Measurements from ENCODE around the gene TMTC1. TPM values are rescaled to one million over a fixed set of nuclear protein-coding genes. Genes with fewer than 3 reads are reported as not detected.

Gene TMTC1
- polyA plus RNA-seq, 1 donor (not counting 4 experiments of a cell fraction or from before 2014, with no cell fraction given) = 3.7 TPM

DNA sequence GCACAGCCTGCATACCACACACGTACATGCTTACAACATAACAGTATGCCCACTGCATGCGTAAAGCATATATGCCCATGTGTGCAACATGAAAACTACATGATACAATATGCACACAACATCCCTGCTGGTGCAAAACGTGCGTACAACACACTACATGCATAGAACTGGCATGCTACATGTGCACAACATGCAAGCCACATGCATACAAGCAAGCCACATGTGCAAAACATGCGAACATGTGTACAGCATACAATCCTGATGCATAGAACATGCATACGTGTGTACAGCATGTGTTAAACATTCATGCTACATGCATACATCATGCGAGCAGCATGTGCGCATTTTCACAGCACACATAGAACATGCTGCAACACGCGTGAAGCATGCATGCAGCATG lies 8.4 kb upstream of the TMTC1 start:
- dilution Hi-C loops (cut with MboI; ENCODE audit: extremely low pct_ligation_motif_present, low sequenced_read_pairs) = no loop called here
- H3K27me3 ChIP-seq (ENCODE audit: control insufficient read depth, extremely low read depth, insufficient read depth, low read length) = no peaks in the 10 kb centered on the region
- no peaks in the 10 kb centered on the region for H3K9me1 ChIP-seq (ENCODE audit: control insufficient read depth, extremely low read depth, insufficient read depth, low read length)
- peaks cover 6% of the 10 kb centered on the region for H3K4me1 ChIP-seq (ENCODE audit: control insufficient read depth, extremely low read depth, insufficient read depth, low read length)
- no peak for TF ChIP-seq EZH2 (IDR thresholded peaks at IDR 0.05; ENCODE audit: low read length)
- TF ChIP-seq, protein P1, sequence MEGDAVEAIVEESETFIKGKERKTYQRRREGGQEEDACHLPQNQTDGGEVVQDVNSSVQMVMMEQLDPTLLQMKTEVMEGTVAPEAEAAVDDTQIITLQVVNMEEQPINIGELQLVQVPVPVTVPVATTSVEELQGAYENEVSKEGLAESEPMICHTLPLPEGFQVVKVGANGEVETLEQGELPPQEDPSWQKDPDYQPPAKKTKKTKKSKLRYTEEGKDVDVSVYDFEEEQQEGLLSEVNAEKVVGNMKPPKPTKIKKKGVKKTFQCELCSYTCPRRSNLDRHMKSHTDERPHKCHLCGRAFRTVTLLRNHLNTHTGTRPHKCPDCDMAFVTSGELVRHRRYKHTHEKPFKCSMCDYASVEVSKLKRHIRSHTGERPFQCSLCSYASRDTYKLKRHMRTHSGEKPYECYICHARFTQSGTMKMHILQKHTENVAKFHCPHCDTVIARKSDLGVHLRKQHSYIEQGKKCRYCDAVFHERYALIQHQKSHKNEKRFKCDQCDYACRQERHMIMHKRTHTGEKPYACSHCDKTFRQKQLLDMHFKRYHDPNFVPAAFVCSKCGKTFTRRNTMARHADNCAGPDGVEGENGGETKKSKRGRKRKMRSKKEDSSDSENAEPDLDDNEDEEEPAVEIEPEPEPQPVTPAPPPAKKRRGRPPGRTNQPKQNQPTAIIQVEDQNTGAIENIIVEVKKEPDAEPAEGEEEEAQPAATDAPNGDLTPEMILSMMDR (optimal IDR thresholded peaks at IDR 0.05 in 1 of 3, IDR thresholded peaks at IDR 0.05 in 1 of 3, conservative IDR thresholded peaks at IDR 0.05 in 1 of 3; ENCODE audit: extremely low read depth in 1 of 3, insufficient read depth in 2 of 3, low read length in 3 of 3) = no peak
- no peak overlapping the region for H3K4me2 ChIP-seq (ENCODE audit: control insufficient read depth, extremely low read depth, insufficient read depth, low read depth, low read length)
- H3K4me3 ChIP-seq (ENCODE audit: control insufficient read depth in 2 of 3, extremely low read depth in 1 of 3, insufficient read depth in 2 of 3, low read depth in 1 of 3, low read length in 3 of 3) = no peak overlapping the region
- no peak overlapping the region for H2AFZ ChIP-seq (ENCODE audit: control insufficient read depth, low read length)
- H3K79me2 ChIP-seq (ENCODE audit: control insufficient read depth, insufficient read depth, low read length) = no peaks in the 10 kb centered on the region
- H3K36me3 ChIP-seq (ENCODE audit: control insufficient read depth in 2 of 2, extremely low read depth in 1 of 2, insufficient read depth in 2 of 2, low read length in 2 of 2) = no peaks in the 10 kb centered on the region
- no peak for DNase-seq (ENCODE audit: low read depth, low spot score)
- no peak for FAIRE-seq
- no peaks in the 10 kb centered on the region for H4K20me1 ChIP-seq (ENCODE audit: control insufficient read depth, extremely low read depth, insufficient read depth, low read length)
- H3K9ac ChIP-seq (ENCODE audit: control insufficient read depth, extremely low read depth, insufficient read depth, low read length) = no peak overlapping the region
- no peak overlapping the region for H3K27ac ChIP-seq (ENCODE audit: control insufficient read depth, insufficient read depth, low read length)
- H3K9me3 ChIP-seq (ENCODE audit: control insufficient read depth, low read depth, low read length) = peaks cover 21% of the 10 kb centered on the region

DNA sequence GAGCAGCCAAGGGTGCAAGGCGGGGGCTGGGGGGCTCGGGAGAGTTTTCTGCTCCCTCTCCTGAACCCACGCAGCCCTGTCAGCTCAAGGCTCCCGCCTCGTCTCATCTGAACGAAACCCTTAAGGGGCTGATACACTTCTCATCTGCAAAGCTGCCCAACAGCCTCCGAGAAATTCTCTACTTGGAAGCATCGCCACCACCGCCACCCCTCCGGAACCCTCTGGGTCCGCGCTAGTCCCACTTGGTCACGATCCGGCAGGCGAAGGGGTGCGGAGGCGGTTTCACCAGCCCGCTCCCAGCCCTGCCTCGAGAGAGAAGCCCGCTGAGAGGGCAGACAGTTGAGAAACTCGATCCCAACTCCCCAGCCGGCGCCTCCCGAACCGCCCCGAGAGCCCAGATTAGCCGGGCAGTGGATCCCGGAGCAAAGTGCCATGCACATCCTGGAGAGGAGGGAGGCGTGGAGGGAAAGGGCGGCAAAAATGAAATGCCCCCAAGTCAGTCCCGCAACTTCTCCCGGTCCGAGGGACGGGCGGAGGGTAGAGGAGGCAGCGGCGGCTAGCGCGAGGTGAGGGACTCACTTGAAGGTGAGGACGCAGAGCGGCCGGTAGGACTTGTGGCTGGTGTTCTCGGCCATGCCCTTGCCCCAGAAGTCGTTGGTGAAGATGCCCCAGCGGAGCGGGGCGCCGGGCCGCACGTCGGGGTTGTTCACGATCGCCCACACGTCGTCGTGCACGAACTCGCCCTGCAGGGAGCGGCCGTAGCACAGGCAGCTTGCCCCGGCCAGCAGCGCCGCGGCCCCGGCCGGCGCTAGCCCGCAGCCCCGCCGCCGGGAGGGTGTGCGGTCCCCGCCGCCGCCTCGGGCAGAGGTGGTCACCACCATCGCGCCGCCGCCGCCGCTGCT lies 620 bp downstream of the TMTC1 start:
- DNase-seq (ENCODE audit: low read depth, low spot score) (no peak), FAIRE-seq (no peak)
- Histone ChIP-seq H4K20me1 (ENCODE audit: control insufficient read depth, extremely low read depth, insufficient read depth, low read length) (no peaks in the 10 kb centered on the region), H2AFZ (ENCODE audit: control insufficient read depth, low read length) (peak overlapping the region; percentile 33), H3K4me3 (ENCODE audit: control insufficient read depth in 2 of 3, extremely low read depth in 1 of 3, insufficient read depth in 2 of 3, low read depth in 1 of 3, low read length in 3 of 3) (peak overlapping the region; percentile 54 to 72 (median 55)), H3K36me3 (ENCODE audit: control insufficient read depth in 2 of 2, extremely low read depth in 1 of 2, insufficient read depth in 2 of 2, low read length in 2 of 2) (no peaks in the 10 kb centered on the region), H3K79me2 (ENCODE audit: control insufficient read depth, insufficient read depth, low read length) (no peaks in the 10 kb centered on the region), H3K9me3 (ENCODE audit: control insufficient read depth, low read depth, low read length) (no peaks in the 10 kb centered on the region), H3K4me2 (ENCODE audit: control insufficient read depth, extremely low read depth, insufficient read depth, low read depth, low read length) (peak overlapping the region; percentile 85), H3K27me3 (ENCODE audit: control insufficient read depth, extremely low read depth, insufficient read depth, low read length) (peaks cover 22% of the 10 kb centered on the region), H3K9me1 (ENCODE audit: control insufficient read depth, extremely low read depth, insufficient read depth, low read length) (no peaks in the 10 kb centered on the region), H3K4me1 (ENCODE audit: control insufficient read depth, extremely low read depth, insufficient read depth, low read length) (peaks cover 3% of the 10 kb centered on the region), H3K27ac (ENCODE audit: control insufficient read depth, insufficient read depth, low read length) (peak overlapping the region; percentile 14), H3K9ac (ENCODE audit: control insufficient read depth, extremely low read depth, insufficient read depth, low read length) (peak overlapping the region; percentile 50)
- peak; percentile 97 for TF ChIP-seq EZH2 (IDR thresholded peaks at IDR 0.05; ENCODE audit: low read length)
- TF ChIP-seq, protein P1 (optimal IDR thresholded peaks at IDR 0.05 in 1 of 3, IDR thresholded peaks at IDR 0.05 in 1 of 3, conservative IDR thresholded peaks at IDR 0.05 in 1 of 3; ENCODE audit: extremely low read depth in 1 of 3, insufficient read depth in 2 of 3, low read length in 3 of 3) = peak in 1 of 3 experiments; percentile 7
- dilution Hi-C loops (cut with MboI; ENCODE audit: extremely low pct_ligation_motif_present, low sequenced_read_pairs) = no loop called here
